Measurements from ENCODE around the gene FANCI.

DNA sequence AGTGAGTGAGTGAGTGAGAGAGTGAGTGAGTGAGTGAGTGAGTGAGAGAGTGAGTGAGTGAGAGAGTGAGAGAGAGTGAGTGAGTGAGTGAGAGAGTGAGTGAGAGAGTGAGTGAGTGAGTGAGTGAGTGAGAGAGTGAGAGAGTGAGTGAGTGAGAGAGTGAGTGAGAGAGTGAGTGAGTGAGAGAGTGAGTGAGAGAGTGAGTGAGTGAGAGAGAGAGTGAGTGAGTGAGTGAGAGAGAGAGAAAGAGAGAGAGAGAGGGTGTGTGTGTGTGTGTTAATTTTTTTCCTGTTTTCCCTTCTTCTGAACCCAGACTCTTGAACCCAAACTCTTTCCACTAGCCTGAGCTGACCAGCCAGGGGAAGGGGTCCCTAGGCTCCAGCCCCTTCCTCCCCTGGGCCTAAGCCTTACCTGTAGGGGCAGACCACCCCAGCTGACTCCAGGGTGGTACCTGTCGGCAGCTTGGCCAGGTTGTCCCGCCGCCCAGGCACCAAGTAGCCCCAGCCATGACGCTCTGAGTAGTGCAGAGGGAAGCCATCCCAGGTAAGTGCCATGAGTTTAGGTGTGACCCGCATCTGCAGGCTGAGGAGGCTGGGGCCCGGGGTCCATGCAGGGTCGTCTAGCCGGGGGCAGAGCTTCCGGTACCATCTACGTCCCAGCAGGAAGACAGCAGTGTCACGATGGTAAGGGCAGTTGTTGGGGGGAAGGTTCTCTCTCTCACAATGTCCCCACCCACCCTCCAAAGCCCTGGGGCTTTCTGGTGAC is 81.4 kb downstream of the FANCI start:
- TF ChIP-seq, protein P1, sequence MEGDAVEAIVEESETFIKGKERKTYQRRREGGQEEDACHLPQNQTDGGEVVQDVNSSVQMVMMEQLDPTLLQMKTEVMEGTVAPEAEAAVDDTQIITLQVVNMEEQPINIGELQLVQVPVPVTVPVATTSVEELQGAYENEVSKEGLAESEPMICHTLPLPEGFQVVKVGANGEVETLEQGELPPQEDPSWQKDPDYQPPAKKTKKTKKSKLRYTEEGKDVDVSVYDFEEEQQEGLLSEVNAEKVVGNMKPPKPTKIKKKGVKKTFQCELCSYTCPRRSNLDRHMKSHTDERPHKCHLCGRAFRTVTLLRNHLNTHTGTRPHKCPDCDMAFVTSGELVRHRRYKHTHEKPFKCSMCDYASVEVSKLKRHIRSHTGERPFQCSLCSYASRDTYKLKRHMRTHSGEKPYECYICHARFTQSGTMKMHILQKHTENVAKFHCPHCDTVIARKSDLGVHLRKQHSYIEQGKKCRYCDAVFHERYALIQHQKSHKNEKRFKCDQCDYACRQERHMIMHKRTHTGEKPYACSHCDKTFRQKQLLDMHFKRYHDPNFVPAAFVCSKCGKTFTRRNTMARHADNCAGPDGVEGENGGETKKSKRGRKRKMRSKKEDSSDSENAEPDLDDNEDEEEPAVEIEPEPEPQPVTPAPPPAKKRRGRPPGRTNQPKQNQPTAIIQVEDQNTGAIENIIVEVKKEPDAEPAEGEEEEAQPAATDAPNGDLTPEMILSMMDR (IDR thresholded peaks at IDR 0.05; ENCODE audit: low read length) = no peak
- TF ChIP-seq EZH2phosphoT487 (IDR thresholded peaks at IDR 0.05; ENCODE audit: low read length) = no peak
